SIG-M5 (cell line): ENCODE data around the gene TMEM39B.
"Not testable (repeated sequence)": the region's sequence is repeated elsewhere in the genome, so short reads cannot be mapped to it uniquely, and the experiment has no call there.

ENCODE experiments used
- DNase-seq: peaks from one replicate; lab custom pipeline; 2025; lab: John Stamatoyannopoulos, UW

The TMEM39B gene

DNA sequence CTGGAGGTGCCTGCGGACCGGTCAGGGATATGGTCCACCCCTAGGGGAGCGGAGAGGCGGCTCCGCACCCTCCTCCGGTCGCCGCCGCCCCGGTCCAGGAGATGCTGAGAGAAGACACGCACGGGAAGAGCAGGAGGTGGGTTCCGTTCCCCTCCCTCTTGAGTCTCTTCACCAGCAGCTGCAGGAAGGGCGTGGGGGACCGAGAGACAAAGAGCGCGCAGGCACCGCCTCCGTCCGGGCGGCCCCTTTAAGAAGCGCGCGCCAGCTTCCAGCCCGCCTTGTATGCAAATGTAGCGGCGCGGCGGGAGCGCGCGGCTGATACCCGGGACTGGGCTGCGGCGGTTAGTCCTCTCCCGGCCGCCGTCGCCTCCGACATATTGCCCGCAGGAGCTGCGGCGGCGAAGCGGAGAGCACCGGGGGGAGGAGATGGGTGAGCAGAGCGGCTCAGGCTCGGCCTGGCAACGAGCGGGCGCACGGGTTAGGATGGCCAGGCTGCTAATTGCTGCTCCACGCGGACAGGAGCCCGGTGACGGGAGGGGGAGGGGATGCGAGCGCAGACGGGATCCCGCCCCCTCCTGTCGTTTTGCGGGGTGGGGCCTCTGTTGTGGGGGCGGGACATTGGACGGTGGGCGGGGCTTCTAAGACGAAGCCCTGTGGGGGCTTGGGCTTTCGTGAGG lies at the start of gene TMEM39B:
Gene TMEM39B, plus strand, starts transcription at position 318 of the 677 bp plus-strand sequence. Its CDS starts 109 bp downstream, at position 427.
- peak; percentile 61 for DNase-seq

DNA sequence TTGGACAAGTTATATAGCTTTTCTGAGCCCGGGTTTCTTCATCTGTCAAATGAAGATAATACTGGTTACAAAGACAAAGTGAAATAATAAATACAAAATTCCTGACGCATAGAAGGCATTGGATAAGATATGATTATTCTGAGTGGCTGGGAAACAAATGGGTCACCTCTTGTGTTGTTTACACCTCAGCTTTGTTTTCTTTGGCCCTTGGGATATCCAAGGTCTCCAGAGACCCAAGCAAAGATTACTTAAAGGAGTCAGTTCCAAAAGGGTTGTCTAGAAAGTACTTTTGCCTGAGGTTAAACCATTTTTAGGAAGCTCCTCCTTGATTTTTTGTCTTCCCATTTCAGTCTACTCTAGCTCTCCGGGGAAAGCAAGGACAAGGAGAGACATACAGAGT lies 49.4 kb upstream of the TMEM39B start:
- no peak for DNase-seq

DNA sequence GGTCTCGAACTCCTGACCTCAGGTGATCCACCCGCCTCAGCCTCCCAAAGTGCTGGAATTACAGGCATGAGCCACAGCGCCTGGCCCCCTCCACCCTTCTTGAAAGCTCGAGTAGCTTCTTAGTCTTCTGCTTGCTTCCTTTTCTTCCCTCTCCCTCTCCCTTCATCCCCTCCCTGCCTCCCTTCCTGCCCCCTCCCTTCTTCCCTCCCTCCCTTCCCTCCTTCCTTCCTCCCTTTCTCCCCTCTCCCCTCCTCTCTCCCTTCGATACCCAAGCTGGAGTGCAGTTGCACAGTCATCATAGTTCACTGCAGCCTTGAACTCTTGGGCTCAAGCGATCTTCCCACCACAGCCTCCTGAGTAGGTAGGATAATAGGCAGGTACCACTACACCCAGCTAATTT lies 47.2 kb upstream of the TMEM39B start:
- no peak for DNase-seq

DNA sequence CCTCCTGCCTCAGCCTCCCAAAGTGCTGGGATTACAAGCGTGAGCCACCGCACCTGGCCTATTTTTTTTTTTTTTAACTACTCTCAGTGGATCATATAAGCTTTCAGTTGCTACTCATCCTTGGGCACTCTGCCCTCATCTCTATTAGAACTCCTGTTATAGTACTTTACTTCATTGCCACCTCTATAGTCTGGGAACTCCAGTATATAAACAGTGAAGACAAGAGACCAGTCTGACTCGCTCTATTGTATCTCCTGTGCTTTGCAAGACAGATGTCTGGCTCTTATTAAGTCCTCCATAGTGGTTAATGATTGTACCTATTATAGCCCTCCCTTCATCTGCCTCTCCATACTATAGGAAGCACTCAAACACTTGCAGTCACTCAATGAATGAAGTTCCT lies 44.0 kb upstream of the TMEM39B start:
- DNase-seq = no peak

DNA sequence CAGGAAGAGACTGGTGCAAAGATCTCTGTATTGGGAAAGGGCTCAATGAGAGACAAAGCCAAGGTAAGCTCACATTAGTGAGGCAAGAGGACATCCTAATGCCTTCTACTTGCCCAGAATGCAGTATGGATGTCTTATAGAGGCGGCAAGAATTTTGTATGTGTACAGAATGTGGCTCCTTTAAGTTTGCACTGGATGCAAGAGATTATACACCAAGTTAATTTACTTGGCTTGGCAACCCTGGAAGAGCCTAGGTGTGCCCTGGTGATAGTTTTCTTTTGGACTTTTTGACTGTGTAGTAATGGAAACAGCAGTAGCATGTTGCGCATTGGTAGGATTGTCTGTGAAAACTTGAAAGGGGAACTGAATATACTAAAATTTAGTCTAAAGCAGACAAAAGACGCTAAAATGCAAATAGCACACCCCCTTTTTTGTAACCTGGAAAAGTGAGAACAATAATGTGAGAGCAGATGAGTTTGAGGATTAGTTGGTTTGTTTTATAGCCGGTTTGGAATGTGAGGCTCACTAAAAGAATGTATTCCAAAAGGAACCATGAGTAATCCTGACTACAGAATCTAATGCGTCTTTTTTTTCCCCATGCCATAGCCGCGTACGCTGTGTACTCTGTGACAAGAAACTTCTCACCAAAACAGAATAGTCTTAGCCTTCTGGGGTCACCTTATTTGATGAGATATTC lies 41.0 kb upstream of the TMEM39B start:
- no peak for DNase-seq

DNA sequence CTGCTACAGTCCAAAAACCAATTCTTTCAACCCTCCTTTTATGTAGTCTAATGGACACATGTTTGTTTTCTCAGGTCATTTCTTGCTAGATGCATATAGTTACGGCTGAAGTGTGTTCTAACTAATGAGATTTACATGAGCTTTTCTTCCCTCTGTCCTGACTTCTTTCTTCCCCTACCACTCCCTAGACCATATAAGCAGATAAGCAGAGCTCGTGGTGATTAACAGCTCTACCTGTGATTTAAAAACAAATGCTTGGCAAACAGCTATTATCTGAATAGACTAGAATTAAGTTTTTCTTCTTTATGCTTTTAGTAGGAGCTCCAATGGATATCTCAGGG lies 40.5 kb upstream of the TMEM39B start:
- no peak for DNase-seq

DNA sequence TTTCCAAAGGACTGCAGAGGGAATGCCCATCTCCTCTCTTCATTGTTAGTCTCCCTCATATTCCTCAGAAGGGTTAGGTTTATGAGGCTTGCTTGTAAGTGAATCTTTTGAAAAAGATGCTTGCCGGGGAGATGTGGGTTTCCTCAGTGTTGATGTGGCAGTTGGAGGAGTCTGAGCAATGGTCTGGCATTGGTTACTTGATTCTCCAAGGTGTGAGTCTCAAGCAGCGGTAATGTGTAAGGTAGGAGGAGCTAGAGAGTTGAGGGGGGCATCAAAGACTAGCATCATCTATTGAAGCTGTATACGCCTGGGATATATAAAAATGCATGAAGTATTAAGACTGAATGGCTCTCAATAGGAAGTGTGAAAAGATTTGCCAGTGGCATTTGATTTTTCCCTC lies 37.6 kb upstream of the TMEM39B start:
- DNase-seq = no peak

DNA sequence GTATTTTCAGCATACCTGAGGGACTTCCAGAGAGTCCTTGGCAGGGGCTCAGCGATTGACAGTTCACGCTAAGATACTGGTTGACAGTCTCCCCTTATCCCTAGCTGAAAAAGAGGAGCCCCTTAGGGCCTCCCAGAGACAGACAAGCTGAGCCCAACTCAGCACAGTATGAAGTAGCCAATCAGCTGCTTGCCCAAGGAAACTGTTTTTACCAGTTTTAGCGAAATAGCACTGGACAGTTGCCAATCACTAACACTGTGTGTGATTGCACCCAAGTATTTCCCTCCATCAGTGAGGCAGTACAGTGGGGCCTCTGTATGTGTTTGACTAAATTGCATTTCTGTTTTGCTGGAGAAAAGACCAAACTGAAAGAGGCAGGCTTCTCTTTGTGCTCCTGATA lies 32.0 kb upstream of the TMEM39B start:
- no peak for DNase-seq

DNA sequence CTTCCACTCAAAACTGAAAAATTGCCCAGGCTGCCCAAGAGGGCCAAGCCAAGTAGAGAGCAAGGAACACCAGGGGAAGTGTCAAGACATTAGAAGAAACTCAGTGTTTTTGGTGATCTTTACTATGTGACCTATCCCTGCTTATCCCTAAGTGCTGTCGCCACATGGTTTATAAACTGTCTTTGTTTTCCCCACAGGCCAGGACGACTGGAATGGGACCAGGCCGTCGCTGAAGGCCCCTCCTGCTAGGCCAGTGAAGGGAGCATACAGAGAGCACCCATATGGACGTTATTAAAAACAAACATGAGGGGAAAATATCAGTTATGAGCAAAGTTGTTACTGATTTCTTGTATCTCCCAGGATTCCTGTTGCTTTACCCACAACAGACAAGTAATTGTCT lies 30.4 kb upstream of the TMEM39B start:
- DNase-seq = no peak

DNA sequence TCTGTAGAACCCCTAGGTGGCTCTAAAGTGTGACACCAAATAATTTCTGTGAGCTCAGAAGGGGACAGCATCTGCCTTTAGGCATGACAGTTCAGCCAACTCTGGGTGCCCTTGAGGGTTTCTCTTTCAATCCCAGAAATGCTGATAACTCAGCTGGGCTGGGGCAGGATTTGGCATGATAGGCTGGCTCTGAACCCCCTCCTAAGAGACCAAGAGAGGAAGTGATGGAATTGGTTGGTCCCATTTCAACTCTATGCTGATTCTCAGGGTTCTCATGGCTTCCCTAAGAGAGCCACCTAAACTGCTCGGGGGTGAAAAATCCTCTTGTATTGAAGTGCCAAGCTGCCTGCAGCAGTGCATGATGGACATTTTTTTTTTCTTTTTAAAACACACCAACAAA lies 28.5 kb upstream of the TMEM39B start:
- no peak for DNase-seq

DNA sequence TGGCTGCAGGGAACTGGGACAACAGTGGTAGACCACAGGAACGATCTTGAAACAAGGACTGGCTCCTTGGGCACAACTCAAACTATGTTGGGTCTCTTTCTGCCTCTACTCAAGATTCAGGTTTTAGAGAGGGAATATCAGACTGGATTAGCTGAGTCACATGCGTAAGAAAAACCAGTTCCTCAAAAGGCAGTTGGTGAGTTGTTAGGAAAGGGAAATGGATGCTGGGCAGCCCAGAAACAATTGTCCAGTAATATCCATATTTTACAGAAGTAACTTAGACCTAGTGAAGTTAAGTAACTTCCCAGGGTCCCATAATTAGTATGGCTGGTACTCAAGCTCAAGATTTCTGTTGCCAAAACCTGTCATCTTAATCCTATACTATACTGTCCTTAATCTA lies 27.0 kb upstream of the TMEM39B start:
- DNase-seq = no peak

DNA sequence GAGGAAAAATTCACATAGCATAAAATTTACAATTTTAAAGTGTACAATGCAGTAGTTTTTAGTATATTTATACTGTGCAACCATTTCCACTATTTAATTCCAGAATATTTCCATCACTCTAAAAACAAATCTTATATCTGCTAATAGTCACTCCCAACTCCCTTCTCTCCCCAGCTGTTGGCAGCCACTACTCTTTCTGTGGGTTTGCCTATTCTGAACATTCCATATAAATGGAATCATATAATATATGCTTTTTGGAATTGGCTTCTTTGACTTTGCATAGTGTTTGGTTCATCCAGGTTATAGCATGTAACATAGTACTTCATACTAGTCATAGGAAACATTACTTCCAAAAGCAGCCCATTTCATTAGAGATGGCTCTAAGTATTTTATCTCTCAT lies 25.0 kb upstream of the TMEM39B start:
- DNase-seq = no peak

DNA sequence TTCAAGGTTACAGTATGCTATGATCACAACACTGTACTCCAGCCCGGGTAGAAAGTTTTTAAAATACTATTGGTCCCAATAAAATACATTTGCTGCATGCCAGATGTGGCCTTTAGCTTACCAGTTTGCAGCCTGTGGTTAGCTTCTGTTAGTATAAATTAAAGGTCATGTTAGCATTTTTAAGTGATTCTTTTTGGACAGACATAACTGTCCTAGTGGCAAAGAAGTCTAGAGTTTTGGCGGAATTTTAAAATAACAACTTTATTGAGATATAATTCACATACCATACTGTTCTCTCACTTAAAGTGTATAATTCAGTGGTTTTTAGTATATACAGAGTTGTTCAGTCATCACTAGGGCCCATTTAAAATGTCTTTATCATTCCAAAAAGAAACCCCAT lies 24.3 kb upstream of the TMEM39B start:
- no peak for DNase-seq

DNA sequence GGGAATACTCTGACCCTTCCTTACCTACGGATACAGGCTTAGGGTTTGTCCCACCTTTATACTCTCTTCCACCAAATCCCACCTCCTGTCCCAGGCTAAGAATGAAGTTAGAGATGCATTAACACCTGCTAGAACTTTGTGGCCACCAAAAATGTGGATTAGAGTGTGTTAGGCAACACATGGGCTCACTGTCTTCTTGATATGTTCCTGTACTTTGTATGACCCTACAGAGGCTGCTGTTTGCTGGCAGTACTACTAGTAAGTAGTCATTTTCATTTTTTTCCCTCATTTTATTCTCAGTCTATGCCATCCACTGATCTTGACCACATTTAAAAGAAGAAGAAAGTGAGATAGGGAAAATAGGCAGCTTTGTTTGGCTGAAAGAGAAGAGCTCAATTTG lies 21.0 kb upstream of the TMEM39B start:
- DNase-seq = no peak

DNA sequence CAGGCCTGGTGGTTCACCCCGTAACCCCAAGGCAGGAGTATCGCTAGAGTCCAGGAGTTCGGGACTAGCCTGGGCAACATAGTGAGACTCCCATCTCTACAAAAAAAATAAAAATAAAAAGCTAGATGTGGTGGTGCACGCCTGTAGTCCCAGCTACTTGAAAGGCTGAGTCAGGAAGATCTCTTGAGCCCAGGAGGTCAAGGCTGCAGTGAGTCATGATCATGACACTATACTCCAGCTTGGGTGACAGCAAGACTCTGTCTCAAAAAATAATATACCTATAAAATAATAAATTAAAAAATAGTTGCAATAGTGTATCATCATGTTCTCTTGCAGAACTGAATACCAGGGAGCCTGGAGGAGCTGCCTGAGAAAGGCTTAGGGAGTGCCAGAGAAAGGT lies 19.9 kb upstream of the TMEM39B start:
- DNase-seq = no peak

DNA sequence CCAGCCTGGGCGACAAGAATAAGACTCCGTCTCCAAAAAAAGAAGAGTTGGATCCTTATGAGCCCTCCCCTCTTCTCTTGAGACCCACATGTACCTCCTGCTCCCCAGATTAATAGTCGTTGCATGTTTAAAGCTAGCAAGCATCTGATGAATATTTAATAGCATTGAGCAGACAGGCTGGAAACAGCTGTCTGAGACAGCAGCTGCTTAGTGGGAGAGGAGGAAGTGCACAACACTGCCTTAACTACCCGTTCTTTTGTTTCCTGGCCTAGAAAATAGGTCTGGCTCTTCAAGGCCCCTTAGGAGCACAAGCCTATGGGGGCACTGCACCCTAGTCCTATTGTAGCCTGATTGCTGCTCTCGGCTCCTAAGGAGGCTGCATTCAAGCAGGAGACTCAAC lies 17.3 kb upstream of the TMEM39B start:
- no peak for DNase-seq

DNA sequence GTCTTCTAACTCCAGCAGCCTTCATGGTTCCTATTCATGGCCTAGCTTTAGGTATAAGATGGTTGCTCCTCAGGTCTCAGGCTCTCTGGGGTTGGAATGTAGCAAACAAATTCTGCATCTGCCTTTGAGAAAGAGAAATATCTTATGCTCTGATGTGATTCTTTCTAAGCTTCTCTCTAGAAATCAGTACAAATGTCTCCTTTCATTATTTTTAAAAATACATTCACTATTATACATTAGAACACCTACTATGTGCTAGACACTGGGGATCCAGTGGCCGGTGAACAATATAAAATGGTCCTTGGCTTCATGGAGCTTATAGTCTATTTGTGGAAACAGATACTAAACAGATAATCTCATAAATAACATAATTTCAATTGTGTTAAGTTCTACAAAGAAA lies 16.1 kb upstream of the TMEM39B start:
- DNase-seq = no peak

DNA sequence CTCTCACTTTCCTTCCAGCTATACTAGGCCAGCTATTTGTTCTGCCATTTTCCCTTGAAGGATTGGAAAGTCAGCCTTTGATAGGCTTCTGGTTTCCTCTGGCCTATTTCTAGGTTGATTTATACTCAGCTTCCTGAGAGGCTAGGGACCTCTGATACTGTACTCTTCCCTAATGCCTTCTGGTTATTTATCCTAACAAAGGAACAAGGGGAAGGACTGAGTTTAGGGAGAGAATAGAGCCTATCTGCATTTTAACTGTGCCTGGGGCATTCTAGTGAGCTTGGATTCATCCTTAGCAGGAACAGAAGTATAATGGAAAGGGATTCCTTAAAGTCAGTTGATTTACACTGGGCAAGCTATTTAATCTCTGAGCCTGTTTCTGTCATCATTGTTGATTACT lies 11.8 kb upstream of the TMEM39B start:
- DNase-seq = no peak

DNA sequence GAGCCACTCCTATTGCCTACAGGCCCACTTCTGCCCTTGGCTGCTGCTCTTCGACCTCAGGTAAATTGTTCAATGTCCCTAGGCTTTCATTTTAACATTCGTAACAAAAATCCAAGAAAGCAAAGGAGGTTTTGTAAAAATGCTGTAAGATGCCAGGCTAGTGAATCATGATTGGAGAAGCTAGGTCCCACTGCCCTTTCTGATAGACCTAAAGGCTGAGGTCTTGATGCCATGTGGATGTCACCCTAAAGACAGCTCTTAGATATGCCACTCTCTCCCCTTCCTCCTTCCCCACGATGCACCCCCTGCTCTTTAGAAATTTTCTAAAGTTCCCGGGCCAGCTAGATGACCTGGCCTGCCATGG lies 9.9 kb upstream of the TMEM39B start:
- DNase-seq = no peak

DNA sequence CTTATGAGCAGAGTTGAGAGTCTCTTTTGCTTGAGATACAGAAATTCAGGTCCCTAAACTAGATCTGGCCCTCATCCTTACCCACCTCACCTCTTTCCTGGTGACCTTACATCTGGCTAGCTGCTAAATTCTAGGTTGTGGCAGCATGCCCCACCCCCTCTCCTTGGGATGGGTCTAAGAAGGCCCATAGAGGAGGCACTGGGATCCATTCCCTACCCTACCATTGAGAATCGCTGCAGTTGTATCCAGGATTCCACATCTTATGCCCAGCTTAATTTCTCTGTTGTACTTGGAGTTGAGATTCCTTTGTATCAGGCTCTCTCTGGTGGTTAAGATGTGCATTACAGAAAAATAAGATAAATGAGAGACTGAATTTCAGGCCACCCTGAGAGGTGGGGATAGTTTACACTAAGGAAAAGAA lies 9.5 kb upstream of the TMEM39B start:
- DNase-seq = no peak

DNA sequence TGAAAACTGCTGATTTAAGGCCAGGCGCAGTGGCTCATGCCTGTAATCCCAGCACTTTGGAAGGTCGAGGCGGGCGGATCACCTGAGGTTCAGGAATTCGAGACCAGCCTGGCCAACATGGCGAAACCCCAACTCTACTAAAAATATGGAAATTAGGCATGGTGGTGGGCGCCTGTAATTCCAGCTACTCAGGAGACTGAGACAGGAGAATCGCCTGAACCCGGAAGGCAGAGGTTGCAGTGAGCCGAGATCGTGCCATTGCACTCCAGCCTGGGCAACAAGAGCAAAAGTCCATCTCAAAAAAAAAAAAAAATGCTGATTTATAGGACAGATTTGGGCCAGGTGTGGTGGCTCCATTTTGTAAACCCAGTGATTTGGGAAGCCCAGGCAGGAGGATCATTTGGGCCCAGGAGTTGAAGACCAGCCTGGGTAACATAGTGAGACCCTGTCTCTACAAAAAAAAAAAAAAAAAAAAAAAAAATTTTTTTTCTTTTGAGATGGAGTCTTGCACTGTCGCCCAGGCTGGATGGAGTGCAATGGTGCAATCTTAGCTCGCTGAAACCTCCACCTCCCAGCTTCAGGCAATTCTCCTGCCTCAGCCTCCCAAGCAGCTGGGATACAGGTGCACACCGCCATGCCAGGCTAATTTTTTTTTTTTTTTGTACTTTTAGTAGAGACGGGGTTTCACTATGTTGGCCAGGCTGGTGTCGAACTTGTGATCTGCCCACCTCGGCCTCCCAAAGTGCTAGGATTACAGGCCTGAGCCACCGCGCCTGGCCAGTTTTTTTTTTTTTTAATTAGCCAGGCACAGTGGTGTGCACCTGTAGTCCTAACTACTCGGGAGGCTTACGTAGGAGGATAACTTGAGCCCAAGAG lies 6.9 kb upstream of the TMEM39B start:
- DNase-seq = not testable (repeated sequence)

DNA sequence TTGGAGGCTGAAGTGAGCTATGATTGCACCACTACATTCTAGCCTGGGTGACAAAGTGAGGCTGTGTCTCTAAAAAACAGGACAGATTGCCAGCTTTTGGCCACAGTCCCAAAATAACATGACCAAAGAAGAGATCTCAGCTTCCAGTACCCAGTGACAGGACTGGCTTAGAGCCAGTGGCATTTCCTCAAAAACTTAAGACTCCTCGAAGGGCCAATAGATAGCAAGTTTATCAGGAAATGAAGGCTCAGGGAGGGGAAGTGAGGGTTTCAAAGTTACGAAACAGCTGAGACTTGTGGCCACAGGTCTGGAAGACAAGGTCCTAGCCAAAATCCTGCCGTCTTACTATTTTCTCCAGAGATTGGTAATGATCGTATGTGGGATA lies 6.3 kb upstream of the TMEM39B start:
- peak; percentile 97 for DNase-seq

DNA sequence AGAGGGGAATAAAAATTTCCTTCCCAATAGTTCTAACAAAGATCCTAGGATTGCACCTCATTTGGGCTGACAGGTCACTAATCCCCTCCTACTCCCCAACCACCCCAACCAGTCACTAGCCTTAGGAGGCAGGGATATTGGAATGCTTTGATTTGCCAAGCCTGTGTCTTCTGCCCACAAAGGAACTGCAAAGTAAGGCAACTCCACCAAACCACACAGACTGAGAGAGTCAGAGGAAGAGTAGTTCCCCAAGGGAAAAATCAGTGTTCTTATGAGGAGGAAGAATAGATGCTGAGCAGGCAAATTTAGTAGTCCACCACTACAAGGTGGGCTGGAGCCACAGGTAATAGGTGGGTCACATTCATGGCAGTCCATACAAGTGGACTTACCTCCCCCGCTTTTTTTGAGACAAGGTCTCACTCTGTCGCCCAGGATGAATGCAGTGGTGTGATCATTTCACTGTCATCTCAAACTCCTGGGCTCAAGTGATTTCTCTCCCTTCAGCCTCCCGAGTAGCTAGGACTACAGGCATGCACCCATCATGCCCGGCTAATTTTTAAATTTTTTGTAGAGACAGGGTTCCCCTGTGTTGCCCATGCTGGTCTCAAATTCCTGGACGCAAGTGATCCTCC lies 3.7 kb upstream of the TMEM39B start:
- DNase-seq = no peak
